ENCODE data around the gene ITPKB. TPM values are rescaled to one million over a fixed set of nuclear protein-coding genes. Genes with fewer than 3 reads are reported as not detected.

ITPKB gene
- total and polyA plus RNA-seq, 7 donors = 1.4 to 80.9 (median 52.4) TPM

- peaks cover 20 to 53% (median 25%) of the 10 kb centered on the region in 4 donors for H3K36me3 ChIP-seq
- H3K4me3 ChIP-seq = no peak overlapping the region
- H3K27ac ChIP-seq = peak overlapping the region in 3 of 4 donors; percentile 79 to 82 (median 81)
- no peaks in the 10 kb centered on the region for H3K27me3 ChIP-seq
- H3K4me1 ChIP-seq = peaks cover 0 to 71% (median 67%) of the 10 kb centered on the region in 4 donors
- peak; percentile 70 for DNase-seq
- no peaks in the 10 kb centered on the region for H3K9me3 ChIP-seq
- TF ChIP-seq EP300 (IDR thresholded peaks at IDR 0.05) (no peak), POLR2AphosphoS5 (IDR thresholded peaks at IDR 0.05) (no peak), POLR2A (IDR thresholded peaks at IDR 0.05) (no peak), CTCF (IDR thresholded peaks at IDR 0.05) (no peak)
- WGBS, 2 donors = 84 to 94% methylated on average over 10 of the region's 10 CpGs
- intact Hi-C loops (cut with DNase I) = no loop called here
Observed at GRCh38 chr1:226645279-226645976, 93.7 kb downstream of the ITPKB start.

DNA sequence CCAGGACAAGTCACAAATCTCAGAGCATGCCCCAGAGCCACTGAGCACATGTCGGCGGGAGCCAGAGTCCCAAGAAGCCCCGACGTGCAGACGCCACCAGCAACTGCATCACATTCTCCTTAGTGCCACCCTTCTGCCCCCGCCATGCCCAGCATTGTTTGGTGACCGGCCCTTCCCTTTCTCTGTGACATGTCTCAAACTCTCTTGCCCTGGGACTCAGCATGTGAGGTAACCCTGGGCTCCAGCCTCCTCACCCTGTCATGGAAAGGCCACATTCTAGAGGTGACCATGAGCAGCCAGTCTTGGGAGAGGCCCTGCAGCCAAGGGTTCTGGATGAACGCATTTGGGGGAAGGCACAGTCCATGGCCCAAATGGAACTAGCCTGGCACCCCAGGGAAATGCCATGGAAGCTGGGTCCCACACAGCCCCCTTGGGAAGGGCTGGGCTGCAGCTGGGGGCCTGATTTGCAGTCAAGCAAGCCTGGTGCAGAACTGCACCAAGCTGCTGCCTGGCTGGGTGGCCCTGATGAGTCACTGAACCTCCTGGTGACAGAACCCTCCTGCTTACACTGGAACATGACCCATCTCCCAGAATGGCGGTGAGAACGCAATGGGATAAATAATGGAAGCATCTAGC lies 94.4 kb downstream of the ITPKB start:
- intact Hi-C loops (cut with DNase I) = no loop called here
- Histone ChIP-seq H3K27me3 (no peaks in the 10 kb centered on the region), H3K4me1 (peaks cover 0 to 79% (median 75%) of the 10 kb centered on the region in 4 donors), H3K27ac (peak overlapping the region in 3 of 4 donors; percentile 79 to 82 (median 81)), H3K4me3 (no peak overlapping the region), H3K36me3 (peaks cover 20 to 58% (median 28%) of the 10 kb centered on the region in 4 donors), H3K9me3 (no peaks in the 10 kb centered on the region)
- 84 to 95% methylated on average over 10 of the region's 10 CpGs for WGBS, 2 donors
- peak; percentile 62 for DNase-seq
- TF ChIP-seq POLR2A (IDR thresholded peaks at IDR 0.05) (no peak), POLR2AphosphoS5 (IDR thresholded peaks at IDR 0.05) (no peak), EP300 (IDR thresholded peaks at IDR 0.05) (no peak), CTCF (IDR thresholded peaks at IDR 0.05) (no peak)

DNA sequence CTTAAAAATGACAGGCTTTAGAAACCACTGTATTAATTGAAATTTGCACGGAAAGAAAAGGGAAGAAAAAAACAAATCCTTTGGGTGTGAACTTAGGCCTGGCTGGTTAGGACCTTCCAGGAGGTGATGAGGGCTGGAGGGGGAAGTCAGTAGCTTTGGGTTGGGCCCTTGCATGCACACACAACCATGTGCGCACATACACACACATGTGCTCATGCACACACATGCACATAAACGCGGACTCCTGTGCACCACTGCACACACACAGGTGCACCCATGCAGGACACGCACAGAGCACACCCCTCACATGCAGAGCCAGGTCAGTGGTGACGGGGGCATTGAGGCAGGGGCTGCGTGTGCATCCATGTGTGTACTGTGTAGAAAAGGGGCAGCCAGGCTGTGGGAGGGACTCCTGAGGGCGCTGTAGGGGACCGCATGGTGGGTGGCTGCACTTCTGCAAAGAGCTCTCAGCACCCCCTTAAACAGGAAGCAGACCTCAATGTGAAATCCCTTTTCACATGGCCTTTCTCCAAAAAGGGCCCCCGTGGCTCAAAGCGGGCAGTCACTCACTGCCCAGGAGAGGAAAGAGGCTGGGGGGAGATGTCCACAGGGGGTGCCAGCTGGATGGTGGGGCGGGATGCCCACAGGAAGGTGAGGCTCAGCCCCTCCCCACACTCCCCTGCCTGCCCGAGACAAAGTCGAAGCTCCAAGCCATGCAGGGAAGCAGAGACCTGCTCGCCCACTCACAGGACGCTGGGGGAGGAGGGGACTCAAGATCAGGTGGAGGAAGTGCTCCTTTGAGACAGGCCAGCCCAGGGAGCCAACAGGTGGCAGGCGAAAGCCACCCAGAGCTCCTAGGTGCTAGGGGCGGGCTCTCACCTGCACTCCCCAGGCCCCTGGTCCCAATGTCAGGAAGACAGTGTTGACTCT lies 95.2 kb downstream of the ITPKB start:
- intact Hi-C loops (cut with DNase I) = no loop called here
- no peaks in the 10 kb centered on the region for H3K27me3 ChIP-seq
- no peak overlapping the region for H3K4me3 ChIP-seq
- no peaks in the 10 kb centered on the region for H3K9me3 ChIP-seq
- H3K27ac ChIP-seq = peak overlapping the region in 3 of 4 donors; percentile 79 to 82 (median 81)
- H3K4me1 ChIP-seq = peaks cover 0 to 87% (median 82%) of the 10 kb centered on the region in 4 donors
- WGBS, 2 donors = 45 to 83% methylated on average over 18 of the region's 18 CpGs
- H3K36me3 ChIP-seq = peaks cover 20 to 66% (median 35%) of the 10 kb centered on the region in 4 donors
- no peak for TF ChIP-seq EP300 (IDR thresholded peaks at IDR 0.05)
- no peak for TF ChIP-seq POLR2AphosphoS5 (IDR thresholded peaks at IDR 0.05)
- TF ChIP-seq POLR2A (IDR thresholded peaks at IDR 0.05) = no peak
- TF ChIP-seq CTCF (IDR thresholded peaks at IDR 0.05) = no peak
- peak; percentile 64 for DNase-seq

DNA sequence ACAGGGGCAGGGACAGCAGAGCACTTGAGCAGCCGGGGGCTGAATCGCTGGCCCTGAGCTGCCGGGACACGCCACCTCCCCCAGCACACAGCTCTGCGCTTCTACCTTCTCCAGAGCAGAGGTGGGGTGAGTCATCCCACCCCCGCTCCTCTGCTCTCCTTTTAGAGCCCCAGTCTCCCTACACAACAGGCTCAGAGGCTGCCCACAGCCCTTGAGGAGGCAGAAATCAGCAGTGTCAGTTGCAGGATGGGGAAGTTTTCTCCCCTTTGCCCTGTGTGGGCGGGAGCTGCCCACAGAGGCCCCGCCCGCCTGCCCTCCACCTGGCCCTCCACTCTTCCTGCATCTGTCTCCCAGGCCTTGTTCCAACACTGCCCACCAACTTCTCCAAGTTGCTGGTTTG lies 95.9 kb downstream of the ITPKB start:
- Histone ChIP-seq H3K36me3 (peaks cover 16 to 62% (median 33%) of the 10 kb centered on the region in 4 donors), H3K27me3 (no peaks in the 10 kb centered on the region), H3K9me3 (no peaks in the 10 kb centered on the region), H3K4me3 (no peak overlapping the region), H3K27ac (peak overlapping the region in 3 of 4 donors; percentile 79 to 82 (median 81)), H3K4me1 (peaks cover 0 to 94% (median 86%) of the 10 kb centered on the region in 4 donors)
- WGBS, 2 donors = 32 to 60% methylated on average over 9 of the region's 9 CpGs
- intact Hi-C loops (cut with DNase I) = no loop called here
- peak in 1 of 4 donors; percentile 26 for TF ChIP-seq POLR2AphosphoS5 (IDR thresholded peaks at IDR 0.05)
- no peak for TF ChIP-seq CTCF (IDR thresholded peaks at IDR 0.05)
- peak; percentile 73 for DNase-seq
